Measurements from ENCODE around the gene TRDMT1. TPM values are rescaled to one million over a fixed set of nuclear protein-coding genes. Genes with fewer than 3 reads are reported as not detected.

Gene TRDMT1
- total and polyA plus RNA-seq, 2 donors (not counting 1 experiment from before 2014, with no cell fraction given), result 3.0 to 20.4 TPM

- no peaks in the 10 kb centered on the region for H3K4me1 Mint-ChIP-seq
- Histone ChIP-seq H2AFZ (ENCODE audit: insufficient read depth, low read depth, low read length, poor library complexity, severe bottlenecking) (no peak overlapping the region), H3K36me3 (replicated peaks in 1 of 2; ENCODE audit: control extremely low read depth in 1 of 2, control insufficient read depth in 1 of 2, extremely low read depth in 1 of 2, insufficient read depth in 2 of 2, low read length in 1 of 2) (no peaks in the 10 kb centered on the region), H3K79me2 (ENCODE audit: control insufficient read depth, insufficient read depth, low read length) (no peaks in the 10 kb centered on the region), H3K4me2 (replicated peaks; ENCODE audit: low read depth, low read length, poor library complexity, severe bottlenecking) (no peak overlapping the region), H4K20me1 (ENCODE audit: control insufficient read depth, insufficient read depth, low read length, poor library complexity, severe bottlenecking) (no peaks in the 10 kb centered on the region), H3K4me3 (ENCODE audit: control extremely low read depth in 1 of 5, extremely low read depth in 1 of 5, insufficient read depth in 1 of 5, low read depth in 2 of 5, low read length in 4 of 5) (no peak overlapping the region), H3K27me3 (replicated peaks in 1 of 4; ENCODE audit: control extremely low read depth in 1 of 4, control insufficient read depth in 3 of 4, insufficient read depth in 4 of 4, low read length in 3 of 4) (no peaks in the 10 kb centered on the region), H3K27ac (ENCODE audit: low read length in 2 of 2) (no peak overlapping the region), H3K4me1 (ENCODE audit: control insufficient read depth in 2 of 2, insufficient read depth in 2 of 2, low read length in 2 of 2) (no peaks in the 10 kb centered on the region), H3K9ac (ENCODE audit: low read length) (no peak overlapping the region), H3K9me3 (ENCODE audit: control extremely low read depth in 1 of 3, control insufficient read depth in 2 of 3, insufficient read depth in 1 of 3, low read length in 2 of 3) (no peaks in the 10 kb centered on the region)
- no peak overlapping the region for H3K27ac Mint-ChIP-seq
- H3K9me3 Mint-ChIP-seq (ENCODE audit: insufficient read depth), result no peaks in the 10 kb centered on the region
- POLR2A ChIA-PET, result no interaction called here
- DNase-seq, result no peak
- no CpG with 5 or more reads among the region's 2 CpGs for whole genome bisulfite sequencing (ENCODE audit: insufficient coverage)
- ATAC-seq (ENCODE audit: low read depth), result no peak
- no peak overlapping the region for H3K4me3 Mint-ChIP-seq
- TF ChIP-seq CTCF (IDR thresholded peaks at IDR 0.05) (no peak), EZH2 (IDR thresholded peaks at IDR 0.05; ENCODE audit: borderline replicate concordance, insufficient read depth, low read depth, low read length, poor library complexity, severe bottlenecking) (no peak)
- no peaks in the 10 kb centered on the region for H3K27me3 Mint-ChIP-seq
- intact Hi-C loops (cut with micrococcal nuclease), result no loop called here
- CTCF ChIA-PET, result no interaction called here
Observed at GRCh38 chr10:17162828-17163227, 38.6 kb downstream of the TRDMT1 start.

GRCh38 chr10:17161775-17162174, 39.7 kb downstream of the TRDMT1 start:
- no peak overlapping the region for H3K4me3 ChIP-seq (ENCODE audit: control extremely low read depth in 1 of 5, extremely low read depth in 1 of 5, insufficient read depth in 1 of 5, low read depth in 2 of 5, low read length in 4 of 5)
- H3K9me3 Mint-ChIP-seq (ENCODE audit: insufficient read depth), result no peaks in the 10 kb centered on the region

More at GRCh38 chr10:17161775-17162174, 39.7 kb downstream of the TRDMT1 start:
- H3K9me3 ChIP-seq (ENCODE audit: control extremely low read depth in 1 of 3, control insufficient read depth in 2 of 3, insufficient read depth in 1 of 3, low read length in 2 of 3), result no peaks in the 10 kb centered on the region
- no peaks in the 10 kb centered on the region for H3K79me2 ChIP-seq (ENCODE audit: control insufficient read depth, insufficient read depth, low read length)
- WGBS (ENCODE audit: insufficient coverage), result no CpG with 5 or more reads among the region's 3 CpGs
- no peak overlapping the region for H2AFZ ChIP-seq (ENCODE audit: insufficient read depth, low read depth, low read length, poor library complexity, severe bottlenecking)
- no peak for ATAC-seq (ENCODE audit: low read depth)
- H3K4me2 ChIP-seq (replicated peaks; ENCODE audit: low read depth, low read length, poor library complexity, severe bottlenecking), result no peak overlapping the region
- H3K9ac ChIP-seq (ENCODE audit: low read length), result no peak overlapping the region
- ChIA-PET POLR2A (no interaction called here), CTCF (no interaction called here)
- TF ChIP-seq EZH2 (IDR thresholded peaks at IDR 0.05; ENCODE audit: borderline replicate concordance, insufficient read depth, low read depth, low read length, poor library complexity, severe bottlenecking) (no peak), CTCF (IDR thresholded peaks at IDR 0.05) (no peak)
- Mint-ChIP-seq H3K4me3 (no peak overlapping the region), H3K27me3 (no peaks in the 10 kb centered on the region), H3K4me1 (no peaks in the 10 kb centered on the region), H3K27ac (no peak overlapping the region)
- intact Hi-C loops (cut with micrococcal nuclease), result no loop called here
- no peaks in the 10 kb centered on the region for H4K20me1 ChIP-seq (ENCODE audit: control insufficient read depth, insufficient read depth, low read length, poor library complexity, severe bottlenecking)
- H3K36me3 ChIP-seq (replicated peaks in 1 of 2; ENCODE audit: control extremely low read depth in 1 of 2, control insufficient read depth in 1 of 2, extremely low read depth in 1 of 2, insufficient read depth in 2 of 2, low read length in 1 of 2), result no peaks in the 10 kb centered on the region
- DNase-seq, result no peak
- H3K27ac ChIP-seq (ENCODE audit: low read length in 2 of 2), result no peak overlapping the region
- no peaks in the 10 kb centered on the region for H3K27me3 ChIP-seq (replicated peaks in 1 of 4; ENCODE audit: control extremely low read depth in 1 of 4, control insufficient read depth in 3 of 4, insufficient read depth in 4 of 4, low read length in 3 of 4)
- no peaks in the 10 kb centered on the region for H3K4me1 ChIP-seq (ENCODE audit: control insufficient read depth in 2 of 2, insufficient read depth in 2 of 2, low read length in 2 of 2)

Measured in B cell (primary cell).